Activated gamma-delta T cell treated with anti-CD3 and anti-CD28 coated beads, Interleukin-2, amount 50 U/mL, for 16 hours (primary cell): ENCODE measurements around the gene PPP1CC.
"Not testable (repeated sequence)": the region's sequence is repeated elsewhere in the genome, so short reads cannot be mapped to it uniquely, and the experiment has no call there.

Experiments
- DNase-seq: peaks from one replicate; pipeline ENCODE4 v3.0.0-alpha.2; 2020; ENCODE audit warnings: low read depth

The PPP1CC gene

GRCh38 chr12:110754101-110754793 is 11.6 kb upstream of the PPP1CC start:
- no peak for DNase-seq

- no peak for DNase-seq
These were observed 8.2 kb upstream of the PPP1CC start for GRCh38 chr12:110750784-110751461.

- DNase-seq = no peak
These were observed 3.9 kb upstream of the PPP1CC start for GRCh38 chr12:110746550-110746949.

- no peak for DNase-seq
These were observed 3.0 kb upstream of the PPP1CC start for GRCh38 chr12:110745542-110746284.

- DNase-seq = no peak
These were observed 2.0 kb upstream of the PPP1CC start for GRCh38 chr12:110744601-110745264.

GRCh38 chr12:110744151-110744571 is 1.5 kb upstream of the PPP1CC start:
- DNase-seq = no peak

GRCh38 chr12:110743571-110744093 is 941 bp upstream of the PPP1CC start:
- no peak for DNase-seq

GRCh38 chr12:110742096-110742717 is 484 bp downstream of the PPP1CC start:
- DNase-seq = no peak

- no peak for DNase-seq
These were observed 1.2 kb downstream of the PPP1CC start for GRCh38 chr12:110741341-110742095.

GRCh38 chr12:110739894-110740293 is 2.8 kb downstream of the PPP1CC start:
- DNase-seq = no peak

GRCh38 chr12:110739488-110739887 is 3.2 kb downstream of the PPP1CC start:
- no peak for DNase-seq

- no peak for DNase-seq
These were observed 5.2 kb downstream of the PPP1CC start for GRCh38 chr12:110737532-110737931.

GRCh38 chr12:110737016-110737415 is 5.7 kb downstream of the PPP1CC start:
- DNase-seq = not testable (repeated sequence)

GRCh38 chr12:110733900-110734299 is 8.8 kb downstream of the PPP1CC start:
- DNase-seq = no peak

GRCh38 chr12:110733089-110733715 is 9.5 kb downstream of the PPP1CC start:
- DNase-seq = no peak

- no peak for DNase-seq
These were observed 10.1 kb downstream of the PPP1CC start for GRCh38 chr12:110732572-110732971.

- DNase-seq = no peak
These were observed 11.2 kb downstream of the PPP1CC start for GRCh38 chr12:110731479-110731878.

GRCh38 chr12:110728628-110729027 is 14.1 kb downstream of the PPP1CC start:
- no peak for DNase-seq

GRCh38 chr12:110726708-110727369 is 15.9 kb downstream of the PPP1CC start:
- no peak for DNase-seq

- no peak for DNase-seq
These were observed 16.7 kb downstream of the PPP1CC start for GRCh38 chr12:110726028-110726427.
